Esophagus (tissue), 2 donors: Measurements from ENCODE around the gene ANTXRL. TPM values are rescaled to one million over a fixed set of nuclear protein-coding genes. Genes with fewer than 3 reads are reported as not detected.
"Not testable (repeated sequence)": the region's sequence is repeated elsewhere in the genome, so short reads cannot be mapped to it uniquely, and the experiment has no call there.

Source experiments
- H3K27ac ChIP-seq, 2 donors: one replicate each; pipeline ENCODE4 v1.5.1; 2013; ENCODE audit warnings: low read depth in 2 of 2, mild to moderate bottlenecking in 2 of 2, inconsistent platforms in 1 of 2, low read length in 1 of 2, moderate library complexity in 1 of 2
- H3K27me3 ChIP-seq, 2 donors: one replicate each; pipeline ENCODE4 v1.6.1; 2013; ENCODE audit warnings: low read length in 2 of 2, control low read depth in 1 of 2, mild to moderate bottlenecking in 1 of 2; ENCODE audit not compliant: insufficient read depth in 2 of 2, control insufficient read depth in 1 of 2
- H3K36me3 ChIP-seq, 2 donors: one replicate each; pipeline ENCODE4 v1.6.1; 2013; ENCODE audit warnings: low read length in 1 of 2; ENCODE audit not compliant: control insufficient read depth in 2 of 2, insufficient read depth in 2 of 2
- H3K4me1 ChIP-seq, 2 donors: one replicate each; pipeline ENCODE4 v1.6.1; 2013; ENCODE audit warnings: low read length in 1 of 2; ENCODE audit not compliant: control insufficient read depth in 2 of 2, insufficient read depth in 2 of 2
- H3K4me3 ChIP-seq, 2 donors: one replicate each; pipeline ENCODE4 v1.5.1; 2013; ENCODE audit warnings: low read length in 2 of 2, mild to moderate bottlenecking in 2 of 2, low read depth in 1 of 2, moderate library complexity in 1 of 2
- H3K9me3 ChIP-seq, 2 donors: one replicate each; pipeline ENCODE4 v1.6.1; 2013; ENCODE audit warnings: mild to moderate bottlenecking in 2 of 2, low read depth in 1 of 2, low read length in 1 of 2, moderate library complexity in 1 of 2; ENCODE audit not compliant: control insufficient read depth in 2 of 2, insufficient read depth in 1 of 2
- WGBS, 2 donors: extraction: QIAGEN DNeasy Blood & Tissue Kit; methylation state at CpG; one replicate each; pipeline ENCODE4 v1.1.7; 2013; 5-methylcytosine and 5-hydroxymethylcytosine counted together
- polyA plus RNA-seq, 2 donors: library from polyadenylated mRNA; stranded (reverse); fragments of 200-250 nt; gene quantifications; one replicate each; pipeline ENCODE4 v1.2.3, GENCODE V29; 2013
- donor health status: healthy with polysubstance abuse.
- donor health status: Bipolar disorder and iron deficiency.

ANTXRL gene
- polyA plus RNA-seq, 2 donors: 0.12 TPM; not detected in 1

GRCh38 chr10:46294641-46295220 lies 7.9 kb downstream of the ANTXRL start:
- Histone ChIP-seq H3K36me3 (no peaks in the 10 kb centered on the region), H3K27me3 (no peaks in the 10 kb centered on the region), H3K27ac (no peak overlapping the region), H3K4me1 (peaks cover 0 to 7% of the 10 kb centered on the region in 2 donors), H3K9me3 (no peaks in the 10 kb centered on the region), H3K4me3 (no peak overlapping the region)
- 91 to 94% methylated on average over 8 of the region's 8 CpGs for WGBS, 2 donors

GRCh38 chr10:46295350-46296010 lies 8.7 kb downstream of the ANTXRL start:
- H3K4me1 ChIP-seq, H3K4me3 ChIP-seq, H3K27ac ChIP-seq, H3K9me3 ChIP-seq, H3K36me3 ChIP-seq, H3K27me3 ChIP-seq: not testable (repeated sequence)
- WGBS, 2 donors: 59 to 74% methylated on average over 3 of the region's 3 CpGs

GRCh38 chr10:46296086-46296485 lies 9.3 kb downstream of the ANTXRL start:
- WGBS, 2 donors: 70 to 80% methylated on average over 4 of the region's 4 CpGs
- H3K36me3 ChIP-seq, H3K9me3 ChIP-seq, H3K4me3 ChIP-seq, H3K27ac ChIP-seq, H3K27me3 ChIP-seq, H3K4me1 ChIP-seq: not testable (repeated sequence)

GRCh38 chr10:46296641-46297141 lies 9.9 kb downstream of the ANTXRL start:
- H3K9me3 ChIP-seq: no peaks in the 10 kb centered on the region
- whole genome bisulfite sequencing, 2 donors: 63 to 75% methylated on average over 4 to 5 of the region's 5 CpGs
- H3K27me3 ChIP-seq: no peaks in the 10 kb centered on the region
- H3K27ac ChIP-seq: no peak overlapping the region
- no peaks in the 10 kb centered on the region for H3K36me3 ChIP-seq
- no peak overlapping the region for H3K4me3 ChIP-seq
- peaks cover 0 to 6% of the 10 kb centered on the region in 2 donors for H3K4me1 ChIP-seq

GRCh38 chr10:46297406-46298204 lies 10.8 kb downstream of the ANTXRL start:
- Histone ChIP-seq H3K27me3 (no peaks in the 10 kb centered on the region), H3K36me3 (no peaks in the 10 kb centered on the region), H3K27ac (no peak overlapping the region), H3K4me3 (no peak overlapping the region), H3K4me1 (no peaks in the 10 kb centered on the region), H3K9me3 (no peaks in the 10 kb centered on the region)
- 81% methylated on average over 16 of the region's 16 CpGs for WGBS, 2 donors

- H3K36me3 ChIP-seq: no peaks in the 10 kb centered on the region
- no peak overlapping the region for H3K27ac ChIP-seq
- 76 to 83% methylated on average over 9 of the region's 9 CpGs for WGBS, 2 donors
- H3K9me3 ChIP-seq: no peaks in the 10 kb centered on the region
- no peak overlapping the region for H3K4me3 ChIP-seq
- no peaks in the 10 kb centered on the region for H3K27me3 ChIP-seq
- no peaks in the 10 kb centered on the region for H3K4me1 ChIP-seq
Measured at GRCh38 chr10:46298477-46299285, 11.9 kb downstream of the ANTXRL start.

- no peak overlapping the region for H3K4me3 ChIP-seq
- H3K36me3 ChIP-seq: no peaks in the 10 kb centered on the region
- WGBS, 2 donors: 83 to 84% methylated on average over 5 of the region's 5 CpGs
- no peak overlapping the region for H3K27ac ChIP-seq
- no peaks in the 10 kb centered on the region for H3K27me3 ChIP-seq
- H3K4me1 ChIP-seq: no peaks in the 10 kb centered on the region
- no peaks in the 10 kb centered on the region for H3K9me3 ChIP-seq
Measured at GRCh38 chr10:46299286-46299535, 12.4 kb downstream of the ANTXRL start.

- H3K36me3 ChIP-seq: no peaks in the 10 kb centered on the region
- 70 to 74% methylated on average over 20 of the region's 20 CpGs for WGBS, 2 donors
Measured at GRCh38 chr10:46299536-46300369, 13.0 kb downstream of the ANTXRL start.

GRCh38 chr10:46300370-46300711 lies 13.5 kb downstream of the ANTXRL start:
- 56 to 94% methylated on average over 3 of the region's 3 CpGs for WGBS, 2 donors
- not testable (repeated sequence) for H3K4me3 ChIP-seq, H3K36me3 ChIP-seq, H3K27me3 ChIP-seq, H3K27ac ChIP-seq, H3K9me3 ChIP-seq, H3K4me1 ChIP-seq

More at GRCh38 chr10:46299536-46300369, 13.0 kb downstream of the ANTXRL start:
- no peaks in the 10 kb centered on the region for H3K27me3 ChIP-seq
- H3K27ac ChIP-seq: no peak overlapping the region
- H3K4me3 ChIP-seq: no peak overlapping the region
- H3K9me3 ChIP-seq: no peaks in the 10 kb centered on the region
- H3K4me1 ChIP-seq: peaks cover 0 to 2% of the 10 kb centered on the region in 2 donors
